ENCODE measurements around the gene DFFA. TPM values are rescaled to one million over a fixed set of nuclear protein-coding genes. Genes with fewer than 3 reads are reported as not detected.
A peak's percentile ranks its signal among the peaks of the same experiment; 100 is the strongest.

DFFA gene
- total and polyA plus RNA-seq, 2 of the 4 experiments (the other 2 are of a cell fraction) = 28.1 to 62.6 TPM

GRCh38 chr1:10459184-10459583, 13.1 kb downstream of the DFFA start (continued):
- TF ChIP-seq ELK1 (IDR thresholded peaks at IDR 0.05; ENCODE audit: borderline replicate concordance, low read depth, low read length) (no peak), MXI1 (IDR thresholded peaks at IDR 0.05; ENCODE audit: borderline replicate concordance, low read depth, low read length) (no peak)

- Histone ChIP-seq H3K18ac (ENCODE audit: low read depth, low read length) (no peak overlapping the region), H2BK120ac (ENCODE audit: low read depth, low read length) (no peak overlapping the region), H4K91ac (ENCODE audit: insufficient read depth, low read depth, low read length) (no peak overlapping the region), H2BK5ac (ENCODE audit: low read depth, low read length, poor library complexity, severe bottlenecking) (no peak overlapping the region), H3K4me1 (ENCODE audit: control insufficient read depth, insufficient read depth, low read length) (peaks cover 2% of the 10 kb centered on the region; the same call in 1 of the 2 replicates), H4K8ac (ENCODE audit: low read depth in 2 of 2, low read length in 2 of 2) (no peak overlapping the region), H3K9ac (ENCODE audit: low read depth, low read length) (no peak overlapping the region), H3K23ac (ENCODE audit: low read depth, low read length) (no peak overlapping the region), H3K4me3 (ENCODE audit: insufficient read depth, low read depth, low read length) (no peak overlapping the region), H2AK9ac (replicated peaks; ENCODE audit: low read depth, low read length, poor library complexity) (no peak overlapping the region), H3K36me3 (ENCODE audit: control insufficient read depth, insufficient read depth, low read length) (peaks cover 18% of the 10 kb centered on the region), H4K20me1 (ENCODE audit: insufficient read depth, low read length) (no peaks in the 10 kb centered on the region), H3K27me3 (ENCODE audit: control insufficient read depth, insufficient read depth, low read length) (no peaks in the 10 kb centered on the region), H2AK5ac (ENCODE audit: low read depth, low read length) (0 out of 2 replicates have a peak overlapping the region, but pooled peaks have one; percentile 29), H4K5ac (ENCODE audit: low read depth, low read length) (no peak overlapping the region), H3K79me1 (ENCODE audit: low read depth in 1 of 2, low read length in 2 of 2) (no peaks in the 10 kb centered on the region; a peak in 1 of 4 replicates), H3K9me3 (ENCODE audit: control insufficient read depth, insufficient read depth, low read length) (no peaks in the 10 kb centered on the region), H3K4ac (ENCODE audit: low read depth, low read length) (no peak overlapping the region), H2BK20ac (ENCODE audit: low read depth, low read length) (no peak overlapping the region), H3K27ac (ENCODE audit: insufficient read depth, low read length) (no peak overlapping the region), H3K4me2 (ENCODE audit: low read depth, low read length) (no peak overlapping the region), H2BK15ac (ENCODE audit: low read depth, low read length) (no peak overlapping the region), H2AFZ (replicated peaks; ENCODE audit: low read length, poor library complexity) (no peak overlapping the region), H3K9me1 (ENCODE audit: insufficient read depth, low read length) (no peaks in the 10 kb centered on the region; the same call in 1 of the 2 replicates), H3K14ac (replicated peaks; ENCODE audit: low read depth, low read length) (no peak overlapping the region), H3K56ac (ENCODE audit: extremely low read depth, insufficient read depth, low read length) (no peak overlapping the region)
- intact Hi-C loops (cut with micrococcal nuclease) (no loop called here), in situ Hi-C loops (cut with MboI; ENCODE audit: low sequenced_read_pairs) (no loop called here), dilution Hi-C loops (cut with HindIII; ENCODE audit: low sequenced_read_pairs, unreplicated experiment) (no loop called here)
- TF ChIP-seq CTCF (conservative IDR thresholded peaks at IDR 0.05; ENCODE audit: low read depth, low read length) (no peak), BHLHE40 (IDR thresholded peaks at IDR 0.05; ENCODE audit: low read depth, low read length) (no peak), SMC3 (IDR thresholded peaks at IDR 0.05; ENCODE audit: low read depth, low read length) (no peak), USF2 (IDR thresholded peaks at IDR 0.05; ENCODE audit: low read depth, low read length) (no peak), FOS (IDR thresholded peaks at IDR 0.05; ENCODE audit: low read depth, low read length) (no peak), POLR2A (IDR thresholded peaks at IDR 0.05; ENCODE audit: low read depth, low read length) (no peak), MAFK (IDR thresholded peaks at IDR 0.05; ENCODE audit: low read depth, low read length) (no peak), RFX5 (IDR thresholded peaks at IDR 0.05; ENCODE audit: low read depth, low read length) (no peak), ELK1 (IDR thresholded peaks at IDR 0.05; ENCODE audit: borderline replicate concordance, low read depth, low read length) (no peak), CEBPB (IDR thresholded peaks at IDR 0.05; ENCODE audit: low read depth, low read length) (no peak), NFE2L2 (IDR thresholded peaks at IDR 0.05; ENCODE audit: low read depth, low read length) (no peak)
- DNase-seq (no peak), ATAC-seq (ENCODE audit: low read depth) (no peak)
- CTCF ChIA-PET = no interaction called here
- WGBS, 2 experiments (ENCODE audit: extremely low coverage in 2 of 2, insufficient read length in 1 of 2) = 97% methylated on average over 7 of the region's 9 CpGs; no CpG with 5 or more reads in 1 of the 2 experiments
- TSS peak; percentile 33 for BruUV-seq (replicated peaks)
- POLR2A ChIA-PET (ENCODE audit: unreplicated experiment) = no interaction called here
Measured at GRCh38 chr1:10457875-10458274, 14.5 kb downstream of the DFFA start.
